GM19468 (cell line): ENCODE measurements around the gene EPHA10.

Experiments
- ATAC-seq: cut with Tn5 transposase; IDR thresholded peaks from one replicate; pipeline ENCODE4 v1.9.1; 2021; ENCODE audit warnings: mild to moderate bottlenecking, moderate library complexity, moderate number of reproducible peaks; ENCODE audit not compliant: unreplicated experiment; ENCODE audit errors: extremely low read depth

The EPHA10 gene

GRCh38 chr1:37764888-37765441 is at the start of gene EPHA10:
Gene EPHA10, minus strand, starts transcription at chr1:37765120. Its CDS starts 54 bp downstream, at chr1:37765066.
- ATAC-seq = no peak

- ATAC-seq = no peak
Measured at GRCh38 chr1:37814252-37814651, 49.3 kb upstream of the EPHA10 start.

GRCh38 chr1:37813529-37814145 is 48.7 kb upstream of the EPHA10 start:
- ATAC-seq = no peak

GRCh38 chr1:37811027-37811655 is 46.2 kb upstream of the EPHA10 start:
- no peak for ATAC-seq

- no peak for ATAC-seq
Measured at GRCh38 chr1:37809942-37810341, 45.0 kb upstream of the EPHA10 start.

- no peak for ATAC-seq
Measured at GRCh38 chr1:37808369-37809319, 43.7 kb upstream of the EPHA10 start.

- ATAC-seq = peak; percentile 65
Measured at GRCh38 chr1:37807555-37808368, 42.8 kb upstream of the EPHA10 start, which contains the start of the genes C1orf122 and YRDC. Gene C1orf122, plus strand, starts transcription at chr1:37807790. Its CDS starts 615 bp downstream, at chr1:37808405. Gene YRDC, minus strand, starts transcription at chr1:37808208. Its CDS starts 28 bp downstream, at chr1:37808180.

GRCh38 chr1:37807220-37807554 is 42.3 kb upstream of the EPHA10 start:
- ATAC-seq = no peak

- no peak for ATAC-seq
Measured at GRCh38 chr1:37802439-37802838, 37.5 kb upstream of the EPHA10 start.

GRCh38 chr1:37797750-37798345 is 32.9 kb upstream of the EPHA10 start:
- ATAC-seq = no peak

GRCh38 chr1:37795340-37796125 is 30.6 kb upstream of the EPHA10 start:
- ATAC-seq = no peak

- no peak for ATAC-seq
Measured at GRCh38 chr1:37794372-37795339, 29.7 kb upstream of the EPHA10 start.

GRCh38 chr1:37793773-37794371 is 29.0 kb upstream of the EPHA10 start, which contains the start of gene MANEAL:
Gene MANEAL, plus strand, starts transcription at chr1:37793847. Its CDS starts 336 bp downstream, at chr1:37794183.
- ATAC-seq = no peak

GRCh38 chr1:37792943-37793686 is 28.2 kb upstream of the EPHA10 start:
- ATAC-seq = no peak

- no peak for ATAC-seq
Measured at GRCh38 chr1:37782491-37782890, 17.6 kb upstream of the EPHA10 start.

GRCh38 chr1:37778654-37779053 is 13.7 kb upstream of the EPHA10 start:
- ATAC-seq = no peak
